Osteoblast (primary cell): ENCODE data around the gene KIFC1. TPM values are rescaled to one million over a fixed set of nuclear protein-coding genes. Genes with fewer than 3 reads are reported as not detected.
"Not testable (repeated sequence)": the region's sequence is repeated elsewhere in the genome, so short reads cannot be mapped to it uniquely, and the experiment has no call there.

ENCODE experiments used
- DNase-seq: peaks from one replicate; pipeline ENCODE4 v3.0.0; 2011; ENCODE audit warnings: low spot score, mixed read lengths; ENCODE audit not compliant: insufficient read length; ENCODE audit errors: missing footprints
- H2AFZ ChIP-seq: 2 replicates; pipeline ENCODE4 v1.6.0; 2011; ENCODE audit warnings: mild to moderate bottlenecking, low read length
- H3K27ac ChIP-seq: 2 replicates; pipeline ENCODE4 v1.5.1; 2011; ENCODE audit warnings: mild to moderate bottlenecking, low read depth, low read length, moderate library complexity
- H3K27me3 ChIP-seq: 2 replicates; pipeline ENCODE4 v1.6.0; 2012; ENCODE audit warnings: mild to moderate bottlenecking, control low read depth, inconsistent platforms, low read length, moderate library complexity; ENCODE audit not compliant: insufficient read depth
- H3K36me3 ChIP-seq: 2 replicates; pipeline ENCODE4 v1.5.1; 2011; ENCODE audit warnings: mild to moderate bottlenecking, low read length, control low read depth, moderate library complexity; ENCODE audit not compliant: insufficient read depth
- H3K4me1 ChIP-seq: 2 replicates; pipeline ENCODE4 v1.5.1; 2011; ENCODE audit warnings: mild to moderate bottlenecking, low read length, control low read depth, moderate library complexity; ENCODE audit not compliant: insufficient read depth
- H3K4me2 ChIP-seq: 2 replicates; pipeline ENCODE4 v1.6.0; 2011; ENCODE audit warnings: mild to moderate bottlenecking, low read length; ENCODE audit not compliant: insufficient read depth
- H3K4me3 ChIP-seq: fragments of 200-600 bp; sonication (generic); 3 replicates; pipeline ENCODE4 v1.5.1; 2012; ENCODE audit warnings: mild to moderate bottlenecking, low read length, inconsistent platforms; ENCODE audit not compliant: insufficient read depth
- H3K79me2 ChIP-seq: 2 replicates; pipeline ENCODE4 v1.6.0; 2012; ENCODE audit warnings: mild to moderate bottlenecking, low read length, control low read depth, inconsistent platforms; ENCODE audit not compliant: insufficient read depth
- H3K9me3 ChIP-seq: 2 replicates; pipeline ENCODE4 v1.5.1; 2011; ENCODE audit warnings: low read depth, low read length, control low read depth
- H4K20me1 ChIP-seq: 2 replicates; pipeline ENCODE4 v1.6.0; 2012; ENCODE audit warnings: mild to moderate bottlenecking, low read length, control low read depth; ENCODE audit not compliant: insufficient read depth
- CTCF ChIP-seq: IDR thresholded peaks from 2 replicates; pipeline ENCODE4 v1.5.1; 2011; ENCODE audit warnings: mild to moderate bottlenecking, low read depth, low read length, moderate library complexity; ENCODE audit errors: extremely low read depth
- total RNA-seq: library from RNA; depleted of rRNA; stranded (reverse); fragments of >200 nt; gene quantifications from 2 replicates; pipeline ENCODE4 v1.2.3, GENCODE V29; 2012

The KIFC1 gene
- total RNA-seq = 3.2 and 4.0 TPM in 2 replicates

GRCh38 chr6:33391278-33391921 is at the start of gene KIFC1:
KIFC1 (plus strand) TSS chr6:33391823; CDS start chr6:33391986, 163 bp downstream.
- peak; percentile 99 for DNase-seq
- peaks cover 27% of the 10 kb centered on the region for H3K4me1 ChIP-seq
- TF ChIP-seq CTCF = peak; percentile 98
- peak within 1 kb of the TSS; percentile 95 for H2AFZ ChIP-seq
- H3K4me3 ChIP-seq = peak within 1 kb of the TSS; percentile 92
- H3K36me3 ChIP-seq = no peaks in the 10 kb centered on the region
- H3K9me3 ChIP-seq = no peaks in the 10 kb centered on the region
- no peaks in the 10 kb centered on the region for H4K20me1 ChIP-seq
- H3K4me2 ChIP-seq = peak within 1 kb of the TSS; percentile 85
- H3K79me2 ChIP-seq = peaks cover 44% of the 10 kb centered on the region
- H3K27ac ChIP-seq = peak within 1 kb of the TSS; percentile 88
- H3K27me3 ChIP-seq = no peaks in the 10 kb centered on the region

GRCh38 chr6:33343606-33343952 is 48.0 kb upstream of the KIFC1 start:
- not testable (repeated sequence) for H3K9me3 ChIP-seq, H3K27ac ChIP-seq, H3K27me3 ChIP-seq, H3K4me1 ChIP-seq, H2AFZ ChIP-seq, H4K20me1 ChIP-seq, H3K36me3 ChIP-seq, H3K4me2 ChIP-seq, H3K4me3 ChIP-seq, H3K79me2 ChIP-seq, DNase-seq

- H3K27ac ChIP-seq = no peak overlapping the region
- no peaks in the 10 kb centered on the region for H4K20me1 ChIP-seq
- H3K36me3 ChIP-seq = no peaks in the 10 kb centered on the region
- TF ChIP-seq CTCF = no peak
- H3K9me3 ChIP-seq = no peaks in the 10 kb centered on the region
- H2AFZ ChIP-seq = no peak overlapping the region
- H3K4me2 ChIP-seq = no peak overlapping the region
- H3K4me3 ChIP-seq = no peak overlapping the region
- peaks cover 9% of the 10 kb centered on the region for H3K4me1 ChIP-seq
- peaks cover 6% of the 10 kb centered on the region for H3K27me3 ChIP-seq
- H3K79me2 ChIP-seq = no peaks in the 10 kb centered on the region
- no peak for DNase-seq
Observed at GRCh38 chr6:33343953-33344611, 47.5 kb upstream of the KIFC1 start.

- peak overlapping the region; percentile 61 for H3K4me2 ChIP-seq
Observed at GRCh38 chr6:33344701-33345697, 46.6 kb upstream of the KIFC1 start.

GRCh38 chr6:33346972-33347371 is 44.7 kb upstream of the KIFC1 start:
- H3K4me2 ChIP-seq, H3K4me1 ChIP-seq, H3K4me3 ChIP-seq, DNase-seq, H3K79me2 ChIP-seq, H4K20me1 ChIP-seq, H2AFZ ChIP-seq, H3K27me3 ChIP-seq, H3K36me3 ChIP-seq, H3K9me3 ChIP-seq, H3K27ac ChIP-seq: not testable (repeated sequence)

More at GRCh38 chr6:33344701-33345697, 46.6 kb upstream of the KIFC1 start:
- Histone ChIP-seq H3K27me3 (peaks cover 3% of the 10 kb centered on the region), H3K4me3 (peak overlapping the region; percentile 9), H3K9me3 (no peaks in the 10 kb centered on the region), H3K36me3 (no peaks in the 10 kb centered on the region), H3K27ac (no peak overlapping the region), H3K79me2 (no peaks in the 10 kb centered on the region), H2AFZ (peak overlapping the region; percentile 56), H4K20me1 (no peaks in the 10 kb centered on the region), H3K4me1 (peaks cover 9% of the 10 kb centered on the region)
- peak; percentile 71 for DNase-seq
- TF ChIP-seq CTCF = peak; percentile 55
